ENCODE results near the gene ABI3.
A peak's percentile ranks its signal among the peaks of the same experiment; 100 is the strongest.

ABI3 gene

DNA sequence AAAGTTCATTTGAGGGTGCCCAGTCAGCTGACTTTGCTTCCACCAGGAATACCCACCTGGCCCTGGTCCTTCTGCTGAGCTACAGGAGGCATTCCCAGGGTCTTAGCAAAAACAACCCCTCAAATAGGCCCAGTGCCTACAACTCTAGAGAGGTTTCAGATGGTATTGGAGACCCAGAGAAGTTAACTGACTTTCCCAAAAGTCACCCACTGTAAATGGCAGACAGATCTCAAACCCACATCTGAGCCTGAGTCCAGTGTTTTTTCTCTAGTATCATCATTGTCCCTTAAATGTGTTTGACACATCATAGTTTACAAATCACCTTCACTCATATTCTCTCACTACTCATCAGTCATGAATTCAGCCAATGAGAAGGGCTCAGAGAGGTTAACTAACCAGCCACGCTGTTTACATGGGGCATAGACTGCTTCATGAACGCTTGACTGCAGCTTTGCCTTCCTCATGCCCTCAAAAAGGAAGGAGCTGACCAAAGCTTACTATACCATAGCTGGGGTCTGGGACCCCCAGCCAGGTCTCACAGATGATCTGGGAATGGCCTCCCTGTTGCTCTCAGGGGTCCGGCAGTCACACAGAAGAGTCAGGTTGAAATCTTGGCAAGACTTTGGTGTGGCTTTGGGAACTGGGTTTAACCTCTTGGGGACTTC lies 16.4 kb downstream of the ABI3 start:
- no peak for DNase-seq

DNA sequence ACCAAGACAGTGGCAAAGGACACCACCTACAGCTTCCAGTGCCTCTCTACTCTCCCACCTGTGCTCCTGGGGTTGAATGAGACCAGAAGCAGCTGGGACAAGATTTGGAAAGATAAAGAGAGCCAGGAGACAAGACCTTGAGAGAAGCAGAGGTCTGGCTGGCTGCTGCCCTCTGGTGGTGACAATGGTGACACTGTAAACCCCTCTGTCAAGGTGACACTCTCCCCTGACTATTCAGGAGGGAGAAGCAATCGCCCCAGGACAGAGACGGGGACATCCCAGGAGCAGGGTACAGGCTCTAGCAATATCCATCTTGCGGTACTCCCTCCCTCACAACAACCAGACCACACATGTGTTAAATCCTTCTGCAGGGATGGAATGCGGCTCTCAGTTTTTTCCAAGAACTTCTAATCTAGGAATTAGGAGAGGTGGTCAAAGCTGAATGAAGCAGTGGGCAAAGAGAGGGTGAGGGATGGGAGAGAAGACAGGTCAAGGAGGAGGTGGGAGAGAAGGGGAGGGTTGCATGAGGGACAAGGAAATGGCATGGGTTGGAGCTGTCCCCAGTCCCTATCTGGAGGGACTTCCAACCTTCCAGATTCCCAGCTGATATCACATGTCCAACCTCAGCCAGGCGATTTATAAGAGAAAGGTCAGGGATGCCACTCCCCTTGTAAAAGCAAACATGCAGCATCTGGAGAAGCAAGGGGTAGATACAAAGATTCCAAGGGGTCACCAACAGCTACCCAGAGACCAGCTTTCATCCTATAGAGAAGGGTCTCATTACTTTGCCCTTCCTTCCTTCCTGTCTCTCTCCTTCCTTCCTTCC lies 17.1 kb downstream of the ABI3 start:
- DNase-seq = no peak

DNA sequence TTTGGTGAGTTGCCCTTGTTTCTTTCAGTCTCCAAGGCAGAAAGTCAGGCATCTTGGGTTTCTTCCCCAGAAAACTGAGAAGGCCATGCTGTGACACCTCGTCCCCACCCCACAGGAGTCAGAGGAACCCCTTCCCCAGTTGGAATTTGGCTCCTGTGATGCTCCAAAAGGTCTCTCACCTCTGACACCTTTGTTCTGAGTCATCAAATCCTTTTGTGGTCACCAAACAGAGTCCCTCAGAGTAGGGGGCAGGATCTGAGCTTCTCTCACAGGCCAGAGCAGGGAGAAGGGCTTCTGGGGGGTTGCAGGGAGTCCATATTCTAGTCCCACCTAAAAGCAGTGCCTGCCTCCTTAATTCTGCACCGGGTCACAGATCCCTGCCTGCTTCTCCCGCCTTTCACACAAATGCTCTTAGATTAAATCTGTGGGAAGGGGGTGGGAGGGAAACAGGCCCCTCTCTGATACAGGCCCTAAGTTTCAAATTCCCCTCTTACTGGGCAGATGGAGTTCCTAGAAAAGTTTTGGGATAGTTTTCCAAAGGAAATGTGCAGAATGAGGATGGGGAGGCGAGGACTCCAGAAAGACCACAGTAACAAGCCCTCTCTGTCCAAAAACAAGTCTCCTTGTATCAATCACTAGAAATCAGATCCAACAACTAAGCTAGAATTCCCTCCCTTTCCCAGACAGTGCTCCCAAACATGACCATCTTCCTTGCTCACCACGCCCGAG lies 18.7 kb downstream of the ABI3 start:
- no peak for DNase-seq

DNA sequence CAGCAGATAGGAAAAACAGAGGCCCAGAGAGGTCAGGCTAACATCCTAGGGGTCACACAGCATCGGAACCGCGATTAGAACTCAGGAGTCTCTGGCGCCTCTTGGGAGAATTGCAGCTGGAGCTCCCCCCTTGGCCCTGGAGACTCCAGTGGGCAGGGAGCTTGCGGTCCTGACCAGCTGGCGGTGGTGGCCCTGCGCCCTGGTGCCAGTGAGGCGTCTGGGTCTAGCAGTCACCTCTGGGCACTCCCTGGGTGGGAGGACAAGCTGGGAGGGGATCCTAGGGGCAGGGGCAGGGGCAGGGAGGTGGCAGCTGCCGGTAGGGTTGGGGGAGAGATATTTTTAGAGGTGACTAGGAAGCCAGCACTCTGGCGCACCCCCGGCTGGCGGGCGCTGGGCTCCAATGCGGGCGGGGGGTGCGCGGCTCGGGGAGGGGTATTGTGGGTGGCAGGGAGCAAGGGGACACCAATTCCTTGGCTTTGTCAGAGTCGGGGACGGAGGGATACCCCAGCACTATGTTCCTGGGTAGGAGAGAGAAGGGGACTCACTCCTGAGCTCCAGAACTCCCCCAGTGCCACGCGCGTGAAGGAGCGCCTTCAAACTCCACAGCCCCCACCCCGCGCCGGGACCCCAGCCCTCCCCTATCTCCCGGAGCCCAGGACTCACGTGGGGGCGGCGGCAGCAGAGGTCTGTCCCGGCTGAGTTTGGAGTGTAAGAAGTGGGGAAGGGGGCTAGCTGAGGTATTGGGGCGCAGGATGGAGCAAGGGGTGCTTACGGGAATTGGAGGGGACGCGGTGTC lies 19.5 kb downstream of the ABI3 start:
- no peak for DNase-seq

DNA sequence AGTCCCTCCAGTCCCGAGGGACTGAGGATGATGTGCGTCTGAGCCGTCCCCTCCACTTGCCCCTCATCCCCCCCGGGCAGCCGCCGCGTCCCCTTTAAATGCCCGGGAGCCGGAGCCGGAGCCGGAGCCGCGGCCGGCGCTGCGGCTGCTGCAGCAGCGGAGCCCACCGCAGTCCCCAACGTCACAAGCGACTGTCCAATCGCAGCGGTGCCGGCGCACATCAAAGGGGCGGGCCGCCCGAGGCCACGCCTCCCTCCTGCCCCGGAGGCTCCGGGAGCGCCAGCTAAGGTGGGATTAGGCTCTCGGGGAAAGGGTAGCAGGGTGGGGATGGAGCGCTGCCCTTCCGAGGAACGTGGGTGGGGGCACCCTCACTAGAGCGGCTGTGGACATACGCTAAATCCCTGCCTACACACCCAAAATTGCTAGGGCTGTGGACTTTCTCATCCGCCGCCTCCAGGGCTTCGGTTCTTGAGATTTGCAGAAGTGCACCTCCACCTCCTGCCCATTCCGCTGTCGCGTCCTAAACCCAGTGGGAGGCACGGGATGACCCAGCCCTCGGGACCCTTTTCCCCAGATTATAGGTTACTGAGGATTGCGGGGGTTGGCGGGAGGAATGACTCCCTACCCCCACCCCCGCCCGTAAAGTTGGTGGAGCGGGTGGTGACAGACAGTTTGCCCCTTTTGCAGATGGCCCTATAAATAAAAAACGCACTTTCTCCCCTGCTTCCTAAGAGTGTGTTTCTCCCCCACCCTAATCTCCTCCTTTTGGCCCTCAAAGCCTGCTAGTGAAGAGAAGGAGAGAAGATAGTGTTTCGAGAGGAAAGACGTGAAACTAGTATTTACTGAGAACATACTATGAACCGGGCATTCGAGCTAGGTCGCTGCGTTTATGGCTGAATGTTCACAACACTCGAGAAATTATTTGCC lies 20.4 kb downstream of the ABI3 start, which contains the start of gene PHOSPHO1:
PHOSPHO1 (minus strand) TSS at position 152 of the 927 bp plus-strand sequence. CDS start 4,096 bp downstream, outside the sequence.
- peak; percentile 74 for DNase-seq

DNA sequence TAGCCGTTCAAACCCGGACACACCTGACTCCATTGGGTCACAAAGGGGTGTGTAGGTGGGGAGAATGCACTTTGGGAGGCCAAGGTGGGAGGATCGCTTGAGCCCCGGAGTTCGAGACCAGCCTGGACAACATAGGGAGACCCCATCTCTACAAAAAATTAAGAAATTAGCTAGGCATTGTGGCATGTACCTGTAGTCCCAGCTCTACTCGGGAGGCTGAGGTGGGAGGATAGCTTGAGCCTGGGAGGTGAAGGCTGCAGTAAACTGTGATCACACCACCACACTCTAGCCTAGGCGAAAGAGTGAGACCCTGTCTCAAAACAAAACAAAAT lies 21.0 kb downstream of the ABI3 start:
- DNase-seq = no peak

DNA sequence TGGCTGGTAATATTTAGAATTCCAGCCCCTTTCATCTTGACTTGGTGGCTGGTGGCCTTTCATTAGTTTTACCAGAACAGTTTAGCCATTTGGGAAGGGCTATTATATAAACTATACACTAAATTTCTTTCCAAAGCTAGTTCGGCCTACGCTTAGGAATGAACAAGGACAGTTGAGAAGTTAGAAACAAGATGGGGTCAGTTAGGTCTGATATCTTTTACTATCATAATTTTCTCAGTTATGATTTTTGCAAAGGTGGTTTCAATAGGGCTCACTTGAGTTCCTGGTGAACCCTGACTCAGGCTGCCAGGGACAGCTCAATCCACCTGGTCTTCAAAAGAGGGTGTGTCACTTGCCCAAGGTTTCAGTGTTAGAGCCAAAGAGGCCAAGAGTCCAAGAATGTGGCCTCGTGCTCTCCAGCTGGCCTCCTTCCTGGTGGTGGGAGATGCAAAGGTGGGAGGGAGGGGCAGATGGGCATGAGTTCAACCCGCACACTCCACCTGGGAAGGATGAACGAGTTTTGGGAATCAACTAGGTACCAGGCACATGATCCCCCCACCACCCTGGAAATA lies 24.1 kb downstream of the ABI3 start:
- DNase-seq = no peak

DNA sequence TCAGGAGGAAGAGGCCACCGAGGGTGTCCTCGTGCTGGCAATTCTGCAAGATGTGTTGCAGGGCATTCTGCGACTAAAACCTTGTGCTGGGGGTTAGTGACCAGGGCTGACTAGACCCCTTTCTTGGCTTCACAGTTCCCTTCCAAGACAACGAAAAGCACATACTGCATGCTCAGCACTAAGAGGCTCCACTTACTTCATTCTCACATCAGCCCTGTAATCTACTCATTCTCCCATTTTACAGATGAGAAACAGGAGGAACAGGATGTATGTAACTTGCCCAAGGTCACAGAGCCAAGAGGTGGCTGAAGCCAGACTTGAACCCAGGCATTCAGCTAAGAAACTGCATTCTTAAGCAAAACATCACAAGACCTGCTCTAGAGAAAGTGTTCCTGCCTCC lies 25.4 kb downstream of the ABI3 start:
- DNase-seq = no peak

DNA sequence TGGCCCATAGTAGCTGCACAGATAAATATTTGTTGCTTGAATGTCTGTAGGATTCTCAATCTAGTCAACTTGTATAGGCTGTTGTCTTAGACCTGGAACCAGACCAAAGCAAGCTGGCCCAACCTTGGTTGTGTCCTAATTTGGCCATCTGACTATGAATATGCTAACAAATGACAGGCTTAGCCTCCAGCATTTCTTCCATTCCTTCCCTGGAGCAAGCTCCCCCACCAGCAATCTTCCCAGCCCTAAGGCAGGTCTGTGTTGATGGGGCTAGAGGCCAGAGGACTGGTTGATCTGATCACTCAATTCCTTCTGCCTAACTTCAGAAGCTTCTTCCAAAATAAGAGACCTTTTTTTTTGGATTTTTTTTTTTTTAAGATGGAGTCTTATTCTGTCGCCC lies 29.5 kb downstream of the ABI3 start:
- no peak for DNase-seq

DNA sequence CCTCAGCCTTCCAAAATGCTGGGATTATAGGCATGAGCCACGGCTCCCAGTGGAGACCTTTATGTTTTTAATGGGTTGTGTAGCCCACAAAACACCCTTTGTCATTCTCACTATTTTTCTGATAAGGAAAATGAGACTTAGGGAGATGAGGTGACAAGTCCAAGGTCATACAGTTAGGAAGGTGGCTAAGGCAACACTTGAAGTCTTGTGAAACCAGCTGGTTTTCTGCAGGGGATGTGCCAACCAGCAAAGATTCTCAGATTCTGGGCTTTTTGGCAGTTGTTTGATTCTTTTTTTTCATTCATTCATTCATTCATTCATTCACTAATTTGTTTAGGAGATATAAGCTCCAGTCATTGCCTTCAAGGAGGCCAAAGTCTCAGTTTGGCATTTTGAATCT lies 30.1 kb downstream of the ABI3 start:
- DNase-seq = no peak

DNA sequence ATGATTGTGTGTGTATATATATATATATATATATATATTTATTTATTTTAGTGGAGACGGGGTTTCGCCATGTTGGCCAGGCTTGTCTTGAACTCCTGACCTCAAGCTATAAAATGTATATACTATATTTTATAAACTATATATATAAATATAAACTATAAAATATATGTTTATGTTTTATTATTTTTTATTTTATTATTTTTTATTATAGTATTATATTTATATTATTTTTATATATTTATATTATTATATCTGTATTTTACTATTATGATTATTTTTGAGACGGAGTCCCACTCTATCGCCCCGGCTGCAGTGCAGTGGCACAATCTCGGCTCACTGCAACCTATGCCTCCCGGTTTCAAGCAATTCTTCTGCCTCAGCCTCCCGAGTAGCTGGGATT lies 30.5 kb downstream of the ABI3 start:
- no peak for DNase-seq

DNA sequence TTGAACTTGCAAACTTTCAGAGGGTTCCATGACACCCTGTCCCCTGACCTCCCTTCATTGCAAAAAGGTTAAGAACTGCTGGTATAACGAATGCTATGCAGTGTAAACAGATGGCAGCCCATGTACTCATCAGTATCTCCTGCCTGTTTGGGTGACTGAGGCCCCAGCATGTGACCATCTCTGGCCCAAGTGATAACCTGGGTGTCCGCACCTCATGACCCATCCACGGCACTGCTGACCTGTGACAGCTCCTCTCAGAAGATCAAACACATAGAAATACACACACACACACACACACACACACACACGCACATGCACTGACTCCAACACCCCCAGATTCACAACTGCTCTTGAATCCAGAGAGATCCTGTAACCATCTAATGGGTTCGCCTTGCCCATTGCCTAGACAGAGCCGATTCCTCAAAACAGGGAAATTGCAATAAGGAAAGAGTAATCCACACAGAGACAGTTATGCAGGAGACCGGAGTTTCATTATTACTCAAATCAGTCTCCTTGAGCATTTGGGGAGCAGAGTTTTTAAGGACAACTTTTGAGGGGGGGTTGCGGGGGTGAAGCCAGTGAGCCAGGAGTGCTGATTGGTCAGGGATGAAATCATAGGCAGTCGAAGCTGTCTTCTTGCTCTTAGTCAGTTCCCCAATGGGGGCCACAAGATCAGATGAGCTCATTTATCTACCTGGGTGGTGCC lies 31.3 kb downstream of the ABI3 start:
- no peak for DNase-seq

DNA sequence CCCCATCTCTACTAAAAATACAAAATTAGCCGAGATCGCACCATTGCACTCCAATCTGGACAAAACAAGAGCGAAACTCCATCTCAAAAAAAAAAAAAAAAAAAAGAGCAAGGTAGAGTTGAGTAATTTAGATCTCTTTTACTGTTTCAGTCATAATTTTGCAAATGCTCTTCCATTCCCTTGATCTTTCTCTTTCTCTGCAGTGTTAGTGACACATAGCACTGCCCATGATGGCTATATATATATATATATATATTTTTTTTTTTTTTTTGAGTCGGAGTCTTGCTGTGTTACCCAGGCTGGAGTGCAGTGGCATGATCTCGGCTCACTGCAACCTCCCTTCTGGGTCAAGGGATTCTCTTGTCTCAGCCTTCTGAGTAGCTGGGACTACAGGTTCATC lies 32.3 kb downstream of the ABI3 start:
- no peak for DNase-seq

DNA sequence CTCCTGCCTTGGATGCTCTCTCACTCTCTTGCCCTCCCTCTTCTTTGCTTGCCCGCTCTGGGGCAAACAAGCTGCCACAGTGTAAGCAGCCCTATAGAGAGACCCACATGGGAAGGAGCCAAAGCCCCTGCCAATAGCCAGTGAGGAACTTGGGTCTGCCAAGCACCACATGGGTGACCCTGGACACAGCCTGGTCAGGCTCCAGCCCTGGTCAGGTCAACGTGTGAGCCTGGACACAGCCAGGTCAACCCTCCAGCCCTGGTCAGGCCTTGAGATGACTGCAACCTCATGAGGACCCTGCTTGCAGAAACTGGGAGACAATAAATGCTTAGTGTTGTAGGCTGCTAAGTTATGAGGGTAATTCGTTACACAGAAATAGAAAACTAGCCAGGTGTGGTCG lies 34.3 kb downstream of the ABI3 start:
- no peak for DNase-seq

DNA sequence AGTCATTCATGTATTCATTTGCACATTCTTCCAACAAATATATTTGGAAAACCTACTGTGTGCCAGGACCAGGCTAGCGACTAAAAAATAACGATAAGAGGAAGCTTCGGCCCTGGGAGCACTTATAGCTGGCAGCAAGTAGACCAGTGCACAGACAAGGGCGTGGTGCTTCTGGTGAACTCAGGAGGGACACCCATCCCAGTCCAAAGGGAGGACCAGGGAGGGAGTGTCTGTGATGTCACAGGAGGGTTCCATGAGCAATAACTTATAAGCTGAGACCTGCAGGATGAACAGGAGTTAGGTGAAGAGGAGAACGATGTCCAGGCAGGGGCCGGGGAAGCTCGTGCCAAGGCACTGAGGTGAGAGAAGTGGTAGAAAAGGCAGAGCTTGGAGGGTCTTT lies 37.4 kb downstream of the ABI3 start:
- DNase-seq = no peak

DNA sequence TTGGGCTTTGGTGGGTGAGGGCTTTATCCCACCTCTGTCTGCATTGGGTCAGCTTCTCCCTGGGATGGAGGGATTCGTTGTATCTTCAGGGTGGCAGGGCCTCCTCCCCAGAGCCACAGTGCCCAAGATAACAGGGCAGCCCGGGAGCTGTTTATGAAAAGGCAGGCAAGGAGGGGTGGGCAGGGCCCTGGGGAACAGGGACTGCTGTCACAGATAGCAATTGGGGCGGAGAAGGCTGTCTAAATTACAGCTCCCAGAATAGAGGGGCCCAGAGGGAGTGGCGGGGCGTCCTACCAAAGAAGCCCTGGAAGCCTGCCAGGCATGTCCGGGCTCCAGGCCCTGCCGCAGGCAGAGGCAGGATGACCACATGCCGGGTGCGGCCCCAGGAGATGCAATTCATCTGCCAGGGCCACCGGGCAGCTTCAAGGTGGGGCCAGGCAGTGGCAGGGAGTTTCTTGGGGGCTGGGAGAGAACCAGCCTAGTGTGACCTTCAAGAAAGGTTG lies 38.8 kb downstream of the ABI3 start:
- DNase-seq = peak; percentile 35

DNA sequence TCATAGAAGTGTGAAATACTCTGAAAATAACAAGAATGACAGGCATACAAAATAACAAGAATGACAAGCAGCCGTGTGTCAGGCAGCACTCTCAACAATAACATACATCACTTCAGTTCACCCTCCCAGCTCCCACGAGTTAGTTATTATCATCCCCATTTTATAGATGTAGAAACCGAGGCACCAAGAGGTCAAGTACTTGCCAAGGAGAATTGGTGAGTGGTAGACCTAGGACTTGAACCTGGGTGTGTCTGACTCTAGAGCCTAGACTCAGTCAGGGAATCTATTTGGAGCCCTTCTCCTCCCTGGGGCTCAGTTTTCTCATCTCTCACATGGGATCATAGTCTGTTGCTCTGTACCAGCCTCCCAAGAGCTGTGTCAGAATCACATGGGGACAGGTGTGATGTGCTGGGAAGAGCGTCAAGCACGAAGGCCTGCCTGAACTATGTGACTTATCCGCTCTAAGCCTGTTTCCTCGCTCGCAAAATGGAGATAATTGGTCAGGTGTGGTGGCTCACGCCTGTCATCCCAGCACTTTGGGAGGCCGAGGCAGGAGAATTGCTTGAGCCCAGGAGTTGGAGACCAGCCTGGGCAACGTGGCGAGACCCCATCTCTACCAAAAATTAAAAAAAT lies 39.5 kb downstream of the ABI3 start:
- DNase-seq = no peak

DNA sequence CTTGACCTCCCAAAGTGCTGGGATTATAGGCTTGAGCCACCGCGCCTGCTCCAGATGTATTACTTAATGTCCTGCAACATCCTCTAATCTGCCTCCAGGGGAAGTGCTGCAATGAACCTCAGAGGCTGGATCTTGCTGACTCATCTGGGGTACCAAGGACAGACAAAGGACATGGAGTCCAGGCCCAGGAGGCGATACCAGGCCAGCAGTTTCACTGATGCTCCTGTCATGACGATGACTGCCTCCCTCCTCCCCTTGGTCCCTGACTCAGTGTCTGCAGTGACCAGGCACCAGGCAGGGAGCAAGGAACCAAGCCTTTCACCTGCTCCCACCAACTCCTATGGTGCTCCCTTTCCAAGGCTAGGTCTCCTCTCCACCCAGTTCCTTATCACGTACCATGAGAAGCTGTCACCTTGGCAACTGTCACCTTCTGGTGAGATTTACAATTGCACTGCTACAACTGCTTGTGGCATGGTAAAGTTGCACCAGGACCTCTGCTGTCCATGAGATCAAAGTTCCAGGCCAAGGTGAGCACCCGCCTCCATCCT lies 41.7 kb downstream of the ABI3 start:
- DNase-seq = no peak

DNA sequence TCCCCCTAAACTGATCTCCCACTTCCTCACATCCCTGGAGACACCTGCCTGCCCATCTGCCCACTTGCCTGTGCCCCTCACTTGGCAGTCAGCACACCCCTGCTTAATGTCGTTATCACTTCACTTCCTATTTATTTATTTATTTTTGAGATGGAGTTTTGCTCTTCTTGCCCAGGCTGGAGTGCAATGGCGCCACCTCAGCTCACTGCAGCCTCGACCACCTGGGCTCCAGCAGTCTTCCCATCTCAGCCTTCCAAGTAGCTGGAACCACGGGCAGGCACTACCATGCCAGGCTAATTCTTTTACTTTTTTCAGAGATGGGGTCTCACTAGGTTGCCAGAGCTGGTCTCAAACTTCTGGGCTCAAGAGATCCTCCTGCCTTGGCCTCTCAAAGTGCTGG lies 43.6 kb downstream of the ABI3 start:
- no peak for DNase-seq

DNA sequence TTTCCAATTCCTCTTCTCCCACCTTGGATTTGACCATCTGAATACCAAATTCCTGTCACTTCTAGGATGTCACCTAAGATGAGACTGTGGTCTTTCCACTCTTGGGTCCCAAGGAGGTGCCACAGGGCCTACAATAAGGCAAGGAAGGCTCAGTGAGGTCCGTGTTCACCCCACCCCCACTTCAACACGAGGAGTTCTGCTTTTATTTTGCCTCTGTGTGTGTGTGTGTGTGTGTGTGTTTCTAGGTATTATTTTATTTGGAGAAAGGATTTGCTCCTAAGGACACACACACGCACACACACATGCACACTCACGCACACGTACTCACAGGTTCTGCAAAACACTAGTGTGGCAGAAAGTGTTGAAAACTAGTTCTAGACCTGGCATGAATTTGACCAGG lies 44.6 kb downstream of the ABI3 start:
- no peak for DNase-seq

Measured in NCI-H226 (cell line).